HTERT RPE-1 (cell line): ENCODE results near the gene OR1I1.
"Not testable (repeated sequence)": the region's sequence is repeated elsewhere in the genome, so short reads cannot be mapped to it uniquely, and the experiment has no call there.

Experiments used
- in situ Hi-C: fragments of 300-500 bp; cut with MboI; formaldehyde crosslinking; loops from 4 replicates; pipeline ENCODE4 v1.14.3; 2020; ENCODE audit warnings: low sequenced_read_pairs

OR1I1 gene

DNA sequence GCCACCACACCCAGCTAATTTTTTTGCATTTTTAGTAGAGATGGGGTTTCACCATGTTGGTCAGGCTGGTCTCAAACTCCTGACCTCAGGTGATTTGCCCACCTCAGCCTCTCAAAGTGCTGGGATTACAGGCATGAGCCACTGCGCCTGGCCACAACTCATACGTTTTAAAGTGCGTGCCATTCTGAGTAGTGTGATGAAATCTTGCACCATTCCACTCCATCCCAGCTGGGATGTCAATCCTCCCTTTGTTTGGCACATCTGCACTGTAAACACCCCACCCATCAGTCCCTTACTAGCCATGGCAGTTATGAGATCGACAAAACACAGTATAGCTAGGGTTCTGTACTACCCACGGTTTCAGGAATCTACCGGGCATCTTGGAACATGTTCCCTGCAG is 16.0 kb downstream of the OR1I1 start:
- in situ Hi-C loops: not testable (repeated sequence)

DNA sequence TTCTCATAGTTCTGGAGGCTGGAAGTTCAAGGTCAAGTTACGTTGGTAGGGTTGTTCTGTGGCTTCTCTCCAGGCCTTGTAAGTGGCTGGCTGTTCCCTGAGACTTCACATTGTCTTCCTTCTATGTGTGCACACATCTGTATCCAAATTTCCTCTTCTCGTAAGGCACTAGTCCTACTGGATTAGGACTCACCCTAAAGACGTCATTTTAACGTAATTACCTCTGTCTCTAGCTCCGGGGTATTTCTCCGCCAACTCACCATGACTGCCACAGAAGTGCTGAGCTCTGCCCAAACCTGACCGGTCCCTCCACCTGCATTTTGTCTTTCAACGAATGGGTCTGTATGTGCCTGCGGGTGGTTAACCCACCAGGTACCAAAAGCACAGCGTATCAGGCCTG is 16.4 kb downstream of the OR1I1 start:
- in situ Hi-C loops: no loop called here

DNA sequence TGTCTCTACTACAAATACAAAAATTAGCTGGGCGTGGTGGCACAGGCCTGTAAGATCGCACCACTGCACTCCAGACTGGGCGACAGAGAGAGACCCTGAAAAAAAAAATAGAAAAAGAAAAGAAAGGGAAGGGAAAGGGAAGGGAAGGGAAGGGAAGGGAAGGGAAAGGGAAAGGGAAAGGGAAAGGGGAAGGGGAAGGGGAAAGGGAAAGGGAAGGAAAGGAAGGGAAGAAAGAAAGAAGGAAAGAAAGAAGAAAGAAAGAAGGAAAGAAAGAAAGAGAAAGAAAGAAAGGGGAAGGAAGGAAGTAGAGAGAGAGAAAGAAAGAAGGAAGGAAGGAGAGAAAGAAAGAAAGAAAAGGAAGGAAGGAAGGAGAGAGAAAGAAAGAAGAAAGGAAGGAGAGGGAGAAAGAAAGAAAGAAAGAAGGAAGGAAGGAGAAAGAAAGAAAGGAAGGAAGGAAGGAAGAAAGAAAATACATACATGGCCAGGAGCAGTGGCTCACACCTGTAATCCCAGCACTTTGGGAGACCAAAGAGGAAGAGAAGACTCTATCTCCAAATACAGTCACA is 17.1 kb downstream of the OR1I1 start:
- in situ Hi-C loops: no loop called here

DNA sequence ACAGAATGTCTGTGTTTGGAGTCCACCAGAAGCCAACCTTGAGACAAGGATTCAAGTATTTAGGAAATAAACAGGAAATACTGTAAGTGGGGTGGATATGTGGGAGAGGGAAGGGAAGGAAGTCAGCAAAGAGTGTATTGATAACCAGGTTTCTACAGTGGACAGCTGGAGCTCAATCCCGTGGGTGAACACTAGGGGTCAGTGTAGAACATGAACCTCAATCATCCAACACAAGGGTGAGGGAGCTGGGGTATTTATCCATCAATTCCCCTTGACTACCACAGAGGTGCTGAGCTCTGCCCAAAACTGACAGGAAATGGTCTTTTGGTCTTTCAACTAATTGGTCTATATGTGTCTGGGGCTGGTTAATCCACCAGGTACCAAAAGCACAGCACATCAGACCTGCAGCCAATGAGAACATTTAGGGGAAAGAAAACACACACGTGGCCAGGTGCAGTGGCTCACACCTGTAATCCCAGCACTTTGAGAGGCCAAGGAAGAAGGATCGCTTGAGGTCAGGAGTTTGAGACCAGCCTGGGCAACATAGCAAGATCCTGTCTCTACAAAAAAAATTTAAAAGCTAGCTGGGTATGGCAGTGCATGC is 19.6 kb downstream of the OR1I1 start:
- in situ Hi-C loops: no loop called here

DNA sequence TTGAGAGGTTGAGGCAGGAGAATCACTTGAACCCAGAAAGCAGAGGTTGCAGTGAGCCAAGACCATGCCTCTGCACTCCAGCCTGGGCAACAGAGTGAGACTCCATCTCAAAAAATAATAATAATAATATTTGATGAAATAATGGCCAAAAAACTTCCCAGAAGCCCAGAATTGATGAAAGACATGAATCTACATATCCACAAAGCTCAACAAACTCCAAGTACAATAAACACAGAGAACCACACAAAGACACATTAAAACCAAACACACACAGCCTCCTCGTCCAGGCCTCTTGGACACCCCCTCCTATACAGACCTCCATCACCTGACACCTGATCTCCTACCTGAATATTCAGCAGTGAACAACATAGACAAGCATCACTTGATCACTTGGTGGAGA is 22.0 kb downstream of the OR1I1 start:
- in situ Hi-C loops: no loop called here

DNA sequence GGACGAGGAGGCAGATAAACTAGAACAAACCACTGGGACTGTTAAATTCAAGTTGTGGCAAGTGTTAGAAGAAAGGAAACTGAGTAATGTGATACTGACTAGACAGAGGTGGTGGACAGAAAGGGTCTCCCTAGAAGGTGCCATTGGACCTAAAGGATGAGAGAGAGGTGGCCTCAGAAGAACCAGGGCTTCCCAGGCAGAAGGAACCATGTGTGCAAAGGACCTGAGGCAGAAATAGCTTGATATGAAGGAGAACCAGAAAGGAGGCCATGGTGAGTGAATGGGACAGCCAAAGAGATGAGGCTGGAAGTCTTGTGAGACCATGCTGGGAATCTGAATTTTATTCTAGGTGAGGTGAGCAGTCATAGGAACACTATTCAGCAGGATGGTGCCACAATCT is 22.4 kb downstream of the OR1I1 start:
- in situ Hi-C loops: no loop called here

GRCh38 chr19:15105044-15105443 is 23.0 kb downstream of the OR1I1 start:
- in situ Hi-C loops: no loop called here

DNA sequence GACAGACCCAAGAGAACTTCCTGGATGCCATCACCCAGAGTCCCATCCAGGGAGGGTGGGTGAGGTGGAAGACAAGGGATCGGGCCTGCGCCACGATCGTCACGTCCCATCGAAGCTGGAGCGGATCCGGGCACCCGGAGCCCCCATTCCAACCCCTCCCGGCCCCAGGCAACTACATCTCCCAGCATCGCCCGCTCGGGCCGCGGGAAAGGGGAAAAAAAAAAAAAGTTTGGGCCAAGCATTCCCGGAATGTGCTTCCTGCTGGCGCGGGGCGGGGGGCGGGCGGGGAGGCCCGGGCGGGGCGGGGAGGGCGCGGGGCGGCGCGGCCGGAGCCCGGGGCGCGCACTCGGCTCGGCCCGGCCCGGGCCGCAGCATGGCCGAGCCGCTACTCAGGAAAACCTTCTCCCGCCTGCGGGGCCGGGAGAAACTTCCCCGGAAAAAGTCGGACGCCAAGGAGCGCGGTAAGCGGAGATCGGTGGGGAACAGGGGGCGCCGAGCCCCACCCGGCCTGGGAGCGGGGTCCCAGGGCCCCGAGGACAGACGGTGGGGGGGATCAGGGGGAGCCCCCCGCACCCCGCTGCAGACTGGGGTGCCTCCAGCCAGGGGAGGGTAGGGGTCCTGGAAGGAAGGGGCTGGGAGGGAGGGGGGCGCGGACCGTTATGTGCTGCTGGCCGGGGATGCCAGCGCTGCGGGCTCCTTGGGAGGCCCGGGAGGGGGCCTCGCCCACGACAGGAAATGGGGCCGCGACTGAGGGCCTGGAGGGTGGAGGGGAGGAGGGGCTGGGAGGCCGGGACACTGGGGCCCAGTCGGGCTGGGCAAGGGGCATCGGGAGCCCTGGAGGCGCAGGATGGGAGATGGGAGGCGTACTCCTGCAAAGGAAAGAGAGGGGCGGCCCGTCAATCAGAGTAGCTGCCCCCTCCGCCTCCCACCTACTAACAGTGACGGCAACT is 25.3 kb downstream of the OR1I1 start, which contains the start of gene SYDE1:
Gene SYDE1 (plus strand): TSS at position 341 of the 950 bp plus-strand sequence. CDS start 33 bp downstream, at position 374.
- in situ Hi-C loops: no loop called here

DNA sequence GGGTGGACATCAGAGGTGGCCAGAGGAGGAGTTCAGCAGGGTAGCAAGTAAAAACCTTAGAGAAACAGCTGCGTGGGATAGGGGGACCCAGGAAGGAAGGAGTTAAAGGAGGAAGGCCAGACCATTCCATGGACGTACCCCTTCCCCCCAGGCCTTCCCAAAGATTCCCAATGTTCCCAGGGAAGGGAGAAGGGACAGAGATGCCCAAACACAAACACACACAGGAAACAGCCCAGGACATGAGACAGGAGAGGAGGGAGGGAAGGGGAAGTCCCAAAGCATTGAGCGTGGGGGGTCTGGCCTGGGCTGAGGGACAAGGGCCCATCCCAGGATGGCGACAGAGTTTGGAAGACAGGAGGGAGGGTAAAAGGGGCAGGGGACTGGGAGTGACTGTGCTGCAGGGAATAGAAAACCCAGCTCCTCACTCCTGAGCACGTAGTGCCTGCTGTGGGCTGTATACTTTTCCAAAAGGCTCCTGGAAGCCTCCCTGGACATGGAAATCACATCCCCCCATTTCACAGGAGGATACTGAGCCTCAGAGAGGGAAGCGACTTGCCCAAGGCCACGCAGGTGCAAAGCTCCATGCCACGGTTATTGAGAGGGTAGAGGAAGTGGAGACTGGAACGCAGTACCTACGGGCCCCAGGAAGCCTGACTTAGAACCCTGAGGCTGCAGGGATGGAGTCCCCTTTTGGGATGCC is 26.3 kb downstream of the OR1I1 start:
- in situ Hi-C loops: no loop called here

GRCh38 chr19:15108845-15109767 is 27.1 kb downstream of the OR1I1 start:
- in situ Hi-C loops: no loop called here

DNA sequence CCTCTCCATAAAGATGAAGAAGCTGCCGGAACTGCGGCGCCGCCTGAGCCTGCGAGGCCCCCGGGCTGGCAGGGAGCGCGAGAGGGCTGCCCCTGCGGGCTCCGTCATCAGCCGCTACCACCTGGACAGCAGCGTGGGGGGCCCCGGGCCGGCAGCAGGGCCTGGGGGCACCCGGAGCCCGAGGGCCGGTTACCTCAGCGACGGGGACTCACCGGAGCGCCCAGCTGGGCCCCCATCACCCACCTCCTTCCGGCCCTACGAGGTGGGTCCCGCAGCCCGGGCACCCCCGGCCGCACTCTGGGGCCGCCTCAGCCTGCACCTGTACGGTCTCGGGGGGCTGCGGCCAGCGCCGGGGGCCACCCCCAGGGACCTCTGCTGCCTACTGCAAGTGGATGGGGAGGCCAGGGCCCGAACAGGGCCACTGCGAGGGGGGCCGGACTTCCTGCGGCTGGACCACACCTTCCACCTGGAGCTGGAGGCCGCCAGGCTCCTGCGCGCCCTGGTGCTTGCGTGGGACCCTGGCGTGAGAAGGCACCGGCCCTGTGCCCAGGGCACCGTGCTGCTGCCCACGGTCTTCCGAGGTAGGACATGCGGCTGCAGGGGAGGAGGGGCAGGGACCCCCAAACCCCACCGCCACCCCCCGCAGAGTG is 27.9 kb downstream of the OR1I1 start:
- in situ Hi-C loops: no loop called here

DNA sequence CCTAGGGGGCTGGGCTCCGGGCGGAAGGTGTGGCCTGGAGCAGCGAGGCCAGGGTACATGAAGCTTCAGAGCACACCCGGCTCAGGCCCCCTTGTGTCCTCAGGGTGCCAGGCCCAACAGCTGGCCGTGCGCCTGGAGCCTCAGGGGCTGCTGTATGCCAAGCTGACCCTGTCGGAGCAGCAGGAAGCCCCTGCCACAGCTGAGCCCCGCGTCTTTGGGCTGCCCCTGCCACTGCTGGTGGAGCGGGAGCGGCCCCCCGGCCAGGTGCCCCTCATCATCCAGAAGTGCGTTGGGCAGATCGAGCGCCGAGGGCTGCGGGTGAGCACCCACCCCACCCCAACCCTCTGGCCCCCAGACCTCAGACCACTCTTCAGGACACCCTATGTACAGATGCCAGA is 28.4 kb downstream of the OR1I1 start:
- in situ Hi-C loops: no loop called here

DNA sequence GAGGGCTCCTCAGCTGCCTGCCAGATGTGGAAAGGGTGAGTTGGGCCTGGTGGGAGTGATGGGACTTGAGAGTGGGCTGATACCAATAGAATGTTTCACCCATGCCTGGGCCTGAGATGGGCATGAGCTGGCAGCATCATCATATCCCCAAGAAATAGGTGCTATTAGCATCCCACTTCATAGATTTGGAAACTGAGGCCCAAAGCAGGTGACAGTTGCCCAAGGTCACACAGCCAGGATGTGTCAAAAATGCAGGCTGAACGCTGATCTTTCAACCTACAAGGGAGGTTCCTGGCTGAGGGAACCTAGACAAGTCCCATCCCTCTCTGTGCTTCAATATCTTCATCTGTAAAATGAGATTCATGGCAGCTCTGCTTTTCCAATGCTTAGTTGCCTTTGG is 29.7 kb downstream of the OR1I1 start:
- in situ Hi-C loops: no loop called here

DNA sequence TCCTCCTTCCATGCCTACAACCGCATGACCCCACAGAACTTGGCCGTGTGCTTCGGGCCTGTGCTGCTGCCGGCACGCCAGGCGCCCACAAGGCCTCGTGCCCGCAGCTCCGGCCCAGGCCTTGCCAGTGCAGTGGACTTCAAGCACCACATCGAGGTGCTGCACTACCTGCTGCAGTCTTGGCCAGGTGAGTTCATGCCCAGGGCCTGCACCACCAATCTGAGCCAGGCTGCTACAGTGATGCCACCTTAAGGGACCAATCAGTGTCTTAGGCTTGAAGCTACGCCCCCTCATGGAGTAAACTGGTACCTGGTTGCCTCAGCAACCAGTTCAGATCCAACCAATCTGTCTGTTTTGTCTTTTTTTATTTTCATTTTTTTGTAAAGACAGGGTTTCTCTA is 30.4 kb downstream of the OR1I1 start:
- in situ Hi-C loops: no loop called here

- in situ Hi-C loops: no loop called here
Observed at GRCh38 chr19:15113245-15114152, 31.5 kb downstream of the OR1I1 start.

- in situ Hi-C loops: no loop called here
Observed at GRCh38 chr19:15114153-15114540, 32.1 kb downstream of the OR1I1 start.

- in situ Hi-C loops: no loop called here
Observed at GRCh38 chr19:15115080-15115479, 33.1 kb downstream of the OR1I1 start.

- in situ Hi-C loops: no loop called here
Observed at GRCh38 chr19:15115762-15116615, 34.0 kb downstream of the OR1I1 start.
